ENCODE measurements around the gene SDK2.
"Not testable (repeated sequence)": the region's sequence is repeated elsewhere in the genome, so short reads cannot be mapped to it uniquely, and the experiment has no call there.

The SDK2 gene

GRCh38 chr17:73342050-73342522 lies 302.2 kb downstream of the SDK2 start:
- peak; percentile 66 for DNase-seq (ENCODE audit: low spot score)

- no peak for DNase-seq (ENCODE audit: low spot score)
These were observed 302.7 kb downstream of the SDK2 start for GRCh38 chr17:73341350-73342049.

- DNase-seq (ENCODE audit: low spot score) = peak; percentile 92
These were observed 304.1 kb downstream of the SDK2 start for GRCh38 chr17:73340093-73340596.

GRCh38 chr17:73338566-73339197 lies 305.6 kb downstream of the SDK2 start:
- DNase-seq (ENCODE audit: low spot score) = no peak

- peak; percentile 60 for DNase-seq (ENCODE audit: low spot score)
These were observed 306.2 kb downstream of the SDK2 start for GRCh38 chr17:73338050-73338521.

- DNase-seq (ENCODE audit: low spot score) = no peak
These were observed 306.9 kb downstream of the SDK2 start for GRCh38 chr17:73337330-73337710.

- no peak for DNase-seq (ENCODE audit: low spot score)
These were observed 307.6 kb downstream of the SDK2 start for GRCh38 chr17:73336408-73337329.

GRCh38 chr17:73335591-73336407 lies 308.4 kb downstream of the SDK2 start:
- DNase-seq (ENCODE audit: low spot score) = no peak

- DNase-seq (ENCODE audit: low spot score) = no peak
These were observed 309.3 kb downstream of the SDK2 start for GRCh38 chr17:73334771-73335513.

GRCh38 chr17:73333445-73333844 lies 310.8 kb downstream of the SDK2 start:
- DNase-seq (ENCODE audit: low spot score) = not testable (repeated sequence)

GRCh38 chr17:73331060-73331459 lies 313.2 kb downstream of the SDK2 start:
- no peak for DNase-seq (ENCODE audit: low spot score)

GRCh38 chr17:73327676-73328075 lies 316.6 kb downstream of the SDK2 start:
- DNase-seq (ENCODE audit: low spot score) = no peak

- peak; percentile 83 for DNase-seq (ENCODE audit: low spot score)
These were observed 318.8 kb downstream of the SDK2 start for GRCh38 chr17:73325527-73325842.

GRCh38 chr17:73324711-73325526 lies 319.3 kb downstream of the SDK2 start:
- DNase-seq (ENCODE audit: low spot score) = no peak

GRCh38 chr17:73324160-73324475 lies 320.1 kb downstream of the SDK2 start:
- DNase-seq (ENCODE audit: low spot score) = no peak

- DNase-seq (ENCODE audit: low spot score) = no peak
These were observed 320.7 kb downstream of the SDK2 start for GRCh38 chr17:73323409-73324159.

- DNase-seq (ENCODE audit: low spot score) = no peak
These were observed 323.5 kb downstream of the SDK2 start for GRCh38 chr17:73320601-73321264.

GRCh38 chr17:73319766-73320165 lies 324.5 kb downstream of the SDK2 start:
- no peak for DNase-seq (ENCODE audit: low spot score)

- DNase-seq (ENCODE audit: low spot score) = no peak
These were observed 325.4 kb downstream of the SDK2 start for GRCh38 chr17:73318836-73319235.

All from AG20443 (cell line).